GM18502 (cell line): ENCODE measurements around the gene KCNIP4.

Experiments
- ATAC-seq: cut with Tn5 transposase; IDR thresholded peaks from one replicate; pipeline ENCODE4 v1.9.1; 2021; ENCODE audit warnings: mild to moderate bottlenecking; ENCODE audit not compliant: unreplicated experiment, poor library complexity

KCNIP4 gene

DNA sequence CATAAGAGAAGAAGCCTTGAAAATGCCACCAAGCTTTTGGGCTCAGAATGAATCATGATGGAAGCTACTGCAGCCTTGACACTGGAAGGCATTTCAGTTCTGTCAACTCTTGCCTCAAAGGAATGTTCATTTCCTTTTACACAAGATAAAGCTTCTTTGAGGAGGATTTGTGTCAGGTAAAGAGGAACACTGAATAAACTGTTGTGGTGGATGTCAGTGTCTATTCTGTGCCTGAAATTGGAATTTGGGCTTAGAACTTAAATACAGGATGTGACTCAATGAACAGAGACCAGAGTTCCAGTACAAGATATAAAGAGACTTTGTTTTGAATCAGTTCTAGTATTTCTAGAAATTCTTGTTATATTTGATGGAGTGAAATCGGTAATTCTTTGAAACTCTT, 935.1 kb downstream of the KCNIP4 start:
- no peak for ATAC-seq

DNA sequence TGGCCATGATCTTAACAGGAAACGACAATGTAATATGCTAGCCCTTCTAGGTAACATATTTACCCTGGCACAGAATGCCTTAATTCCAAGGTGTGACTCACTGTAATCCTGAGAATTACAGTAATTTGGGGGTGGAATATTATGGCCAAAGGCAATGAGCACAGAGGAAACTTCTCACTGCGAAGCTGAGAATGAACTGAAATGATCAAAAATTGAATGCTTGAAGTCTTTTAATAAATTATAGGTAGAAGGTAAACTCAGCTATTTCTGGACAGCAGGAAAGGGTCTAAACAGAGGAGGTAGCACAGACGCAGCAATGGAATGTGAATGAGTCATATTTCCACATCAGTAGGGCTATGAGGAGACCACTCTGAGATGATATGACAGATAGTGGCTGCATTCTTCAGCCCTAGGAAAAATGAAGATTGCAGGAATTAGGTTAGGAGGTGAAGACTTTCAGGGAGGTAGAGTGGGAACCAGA, 935.7 kb downstream of the KCNIP4 start:
- no peak for ATAC-seq

GRCh38 chr4:21011106-21011505, 937.5 kb downstream of the KCNIP4 start:
- ATAC-seq = no peak

DNA sequence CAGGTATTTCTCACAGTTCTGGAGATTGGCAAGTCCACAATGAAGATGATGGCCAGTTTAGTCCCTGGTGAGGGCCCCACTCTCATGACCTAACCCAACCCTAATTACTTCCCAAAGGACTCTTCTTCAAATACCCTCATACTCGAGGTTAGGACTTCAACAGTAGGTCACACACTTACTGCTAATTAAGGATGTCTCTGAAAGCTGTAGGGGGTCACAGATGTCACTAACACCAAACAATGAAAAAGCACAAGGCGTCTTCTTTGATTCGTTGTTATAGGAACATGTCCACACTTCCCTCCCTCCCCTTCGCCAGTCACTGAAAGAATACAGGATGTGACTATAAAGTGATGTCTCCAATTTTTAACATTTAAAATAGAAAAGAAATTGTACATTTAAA, 938.6 kb downstream of the KCNIP4 start:
- ATAC-seq = no peak

GRCh38 chr4:21005647-21006046, 942.9 kb downstream of the KCNIP4 start:
- ATAC-seq = no peak

- ATAC-seq = no peak
These were observed 945.6 kb downstream of the KCNIP4 start for GRCh38 chr4:21002976-21003375.

DNA sequence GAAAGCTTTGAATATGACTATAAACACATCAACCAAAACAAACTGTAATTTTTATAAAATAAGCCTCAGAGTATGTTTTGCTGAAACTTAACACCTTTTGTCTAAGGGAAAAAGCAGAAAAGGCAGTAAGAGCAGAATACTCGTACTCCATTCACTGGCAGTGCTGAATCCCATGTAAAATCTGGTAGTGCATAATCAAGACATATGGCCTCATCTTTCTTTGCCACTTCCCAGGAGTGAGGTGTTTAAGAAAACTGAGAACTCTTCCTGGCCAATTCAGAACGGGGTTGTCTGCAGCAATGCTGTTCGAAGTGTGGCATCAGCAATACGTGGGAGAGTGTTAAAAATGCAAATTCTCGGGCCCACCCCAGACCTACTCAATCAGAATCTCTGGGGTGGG, 946.3 kb downstream of the KCNIP4 start:
- ATAC-seq = no peak

GRCh38 chr4:21001490-21001889, 947.1 kb downstream of the KCNIP4 start:
- ATAC-seq = no peak

DNA sequence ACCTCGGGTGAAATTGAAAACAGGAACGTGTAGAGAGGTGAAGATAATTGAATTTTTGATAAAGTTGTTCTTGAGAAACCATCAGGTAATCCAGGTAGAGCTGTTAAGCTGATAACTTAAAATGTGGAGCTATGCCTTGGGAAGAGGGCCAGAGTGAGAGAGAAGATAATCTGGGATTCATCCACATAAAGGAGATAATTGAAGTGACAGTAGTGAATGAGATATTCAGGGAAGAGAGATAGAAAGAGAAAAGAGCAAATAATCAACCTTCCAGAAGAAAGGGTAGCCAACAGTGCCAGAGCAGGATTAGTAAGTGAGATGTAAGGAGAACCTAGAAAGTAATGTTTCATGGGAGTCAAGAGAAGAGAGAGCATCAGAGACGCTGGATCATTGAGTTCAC, 950.7 kb downstream of the KCNIP4 start:
- ATAC-seq = no peak

DNA sequence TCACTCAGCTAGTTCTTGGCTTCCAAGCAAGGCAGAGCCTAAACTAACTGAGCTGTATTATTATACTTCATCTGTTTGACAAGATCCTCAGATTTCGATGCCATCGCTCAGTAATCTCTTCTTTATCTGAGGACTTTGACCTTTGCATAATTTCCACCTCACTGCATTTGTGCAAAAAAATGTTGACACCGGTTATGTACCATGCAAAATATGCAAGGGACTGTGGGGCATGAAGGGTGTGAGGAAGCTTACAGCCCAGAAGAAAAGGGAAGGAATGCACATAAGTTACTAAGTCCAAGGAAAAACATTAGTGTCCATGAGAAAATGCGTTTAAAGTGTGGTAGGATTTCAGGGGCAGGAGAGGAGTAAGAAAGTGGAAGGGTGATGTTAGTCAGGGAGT, 953.0 kb downstream of the KCNIP4 start:
- no peak for ATAC-seq

GRCh38 chr4:20995015-20995414, 953.6 kb downstream of the KCNIP4 start:
- no peak for ATAC-seq

DNA sequence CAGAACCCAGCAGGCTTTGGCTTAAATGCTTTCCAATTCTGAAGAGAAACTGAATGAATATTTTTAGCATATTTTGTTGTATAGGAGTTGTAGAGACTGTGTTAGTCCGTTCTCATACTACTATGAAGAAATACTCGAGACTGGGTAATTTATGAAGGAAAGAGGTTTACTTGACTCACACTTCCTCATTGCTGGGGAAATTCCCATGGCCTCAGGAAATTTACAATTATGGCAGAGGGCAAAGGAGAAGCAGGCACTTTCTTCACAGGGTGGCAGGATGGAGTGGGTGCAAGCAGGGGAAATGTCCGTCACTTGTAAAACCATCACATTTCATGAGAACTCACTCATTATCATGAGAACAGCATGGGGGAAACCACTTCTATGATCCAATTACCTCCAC, 956.6 kb downstream of the KCNIP4 start:
- ATAC-seq = no peak

- ATAC-seq = no peak
These were observed 961.4 kb downstream of the KCNIP4 start for GRCh38 chr4:20987191-20987590.

DNA sequence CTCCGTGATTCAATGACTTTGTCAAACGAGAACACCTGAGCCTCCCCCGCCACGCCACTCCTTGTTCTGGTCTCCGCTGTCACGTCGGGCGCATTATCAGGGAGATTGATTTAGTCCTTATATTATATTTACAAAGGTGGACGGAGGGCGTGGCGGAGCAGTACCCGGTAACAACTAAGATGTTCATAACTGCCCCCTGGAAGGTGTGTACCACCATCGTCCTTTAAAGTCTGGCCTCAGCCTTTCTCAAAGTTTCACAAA, 964.1 kb downstream of the KCNIP4 start:
- no peak for ATAC-seq

DNA sequence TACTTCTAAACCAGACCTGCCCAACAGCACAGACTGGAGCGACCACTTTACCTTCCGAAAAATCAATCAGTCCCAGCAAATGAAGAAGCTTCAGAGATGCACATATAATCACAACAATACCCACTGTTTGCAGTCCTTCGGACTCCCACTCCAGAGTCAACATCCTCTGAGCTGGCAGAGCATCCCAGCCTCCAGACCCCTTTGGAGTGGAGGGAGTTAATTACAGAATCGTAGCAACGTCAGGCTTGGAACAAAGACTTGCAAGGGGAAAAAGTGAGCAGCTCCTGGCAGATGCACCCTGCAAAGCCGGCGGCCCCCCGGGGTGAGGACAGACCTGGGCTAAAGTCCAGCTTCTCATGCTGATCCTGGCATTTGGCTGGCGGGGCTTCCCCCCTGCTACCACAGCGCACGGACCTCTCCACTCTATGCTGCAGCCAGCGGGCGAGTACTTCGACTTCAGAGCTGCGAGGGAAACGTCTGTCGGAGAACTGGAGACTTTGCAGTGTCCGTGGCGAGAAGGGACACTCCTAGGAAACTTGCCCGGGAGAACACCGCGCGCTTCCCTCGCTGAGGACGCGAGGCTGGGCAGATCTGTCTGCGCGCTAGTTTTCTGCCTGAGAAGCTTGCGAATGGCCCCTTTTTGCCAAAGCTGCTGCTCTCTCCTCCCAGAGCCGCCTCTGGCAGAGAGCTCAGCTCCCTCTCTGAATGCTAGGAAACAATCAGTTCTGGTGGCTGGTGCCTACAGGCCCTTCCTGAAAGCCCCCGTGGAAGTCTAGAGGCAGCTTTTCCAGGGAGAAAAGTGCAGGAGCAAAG, 964.6 kb downstream of the KCNIP4 start:
- no peak for ATAC-seq

- ATAC-seq = no peak
These were observed 966.0 kb downstream of the KCNIP4 start for GRCh38 chr4:20982544-20982943.

GRCh38 chr4:20960291-20960690, 988.3 kb downstream of the KCNIP4 start:
- ATAC-seq = no peak

DNA sequence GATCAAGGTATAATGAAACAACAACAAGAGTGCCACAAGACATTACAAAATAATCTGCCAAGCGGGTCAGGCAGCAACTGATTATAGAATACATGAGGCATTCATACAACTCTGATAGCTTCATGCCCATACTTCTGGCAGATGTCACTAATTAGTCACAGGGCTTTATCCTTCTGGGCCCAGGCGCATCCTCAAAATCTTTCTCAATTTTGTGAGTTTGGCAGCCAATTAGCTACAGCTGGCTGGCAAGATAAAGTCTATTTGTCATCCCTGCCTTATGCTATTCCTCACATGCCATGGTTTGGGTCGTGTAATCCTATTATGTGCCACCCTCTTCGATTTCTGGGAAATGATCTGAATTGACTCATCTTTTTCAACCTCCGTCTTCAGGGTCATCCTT, 994.0 kb downstream of the KCNIP4 start:
- no peak for ATAC-seq

DNA sequence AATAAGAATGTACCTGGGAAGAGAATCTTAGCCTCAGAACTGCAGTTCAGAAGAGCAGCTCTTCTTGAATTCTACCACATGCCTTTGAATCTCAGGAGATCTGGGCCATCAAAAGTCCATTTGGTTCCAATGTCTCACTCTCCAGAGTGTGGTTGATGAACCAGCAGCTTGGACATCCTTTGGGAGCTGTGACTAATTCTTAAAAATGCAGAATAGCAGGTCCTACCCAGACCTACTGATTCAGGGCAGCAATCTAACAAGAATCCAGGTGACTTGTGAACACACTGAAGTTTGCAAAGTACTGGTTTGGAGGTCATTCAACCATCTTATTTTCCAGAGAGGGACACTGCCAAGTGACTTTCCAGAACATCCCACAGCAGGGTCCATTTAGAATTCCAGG, 1003.6 kb downstream of the KCNIP4 start:
- ATAC-seq = no peak

DNA sequence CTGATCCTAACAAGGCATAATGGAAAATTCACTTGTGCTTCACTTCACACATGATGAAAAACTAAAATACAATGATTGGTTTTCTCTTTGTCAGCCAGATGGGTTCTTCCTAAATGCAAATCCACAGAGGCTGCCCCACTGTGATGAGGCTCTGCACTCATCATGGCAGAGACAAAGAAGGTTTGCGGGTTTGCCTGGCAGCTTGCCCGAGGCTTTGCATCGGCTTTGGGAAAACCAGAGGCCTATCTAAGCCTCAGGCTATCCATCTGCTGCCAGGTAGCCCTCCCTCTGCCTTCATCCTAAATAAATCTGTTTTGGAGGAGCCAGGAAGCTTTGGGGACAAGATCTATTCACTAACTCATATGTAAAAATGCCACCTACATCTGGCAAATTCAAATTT, 1004.1 kb downstream of the KCNIP4 start:
- ATAC-seq = no peak

- no peak for ATAC-seq
These were observed 1010.4 kb downstream of the KCNIP4 start for GRCh38 chr4:20938204-20938603.

- ATAC-seq = no peak
These were observed 1022.0 kb downstream of the KCNIP4 start for GRCh38 chr4:20926529-20926928.

DNA sequence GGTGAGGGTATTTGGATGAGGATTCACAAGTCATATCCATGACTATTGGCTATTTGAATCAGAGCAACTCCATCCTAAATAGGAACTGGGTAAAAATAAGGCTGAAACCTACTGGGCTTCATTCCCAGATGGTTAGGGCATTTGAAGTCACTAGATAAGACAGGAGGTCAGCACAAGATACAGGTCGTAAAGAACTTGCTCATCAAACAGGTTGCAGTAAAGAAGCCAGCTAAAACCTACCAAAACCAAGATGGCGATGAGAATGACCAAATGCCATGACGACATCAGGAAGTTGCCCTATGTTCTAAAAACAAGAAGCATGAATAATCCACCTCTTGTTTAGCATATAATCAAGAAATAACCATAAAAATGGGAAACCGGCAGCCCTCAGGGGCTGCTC, 1023.4 kb downstream of the KCNIP4 start:
- no peak for ATAC-seq
